Esophagus muscularis mucosa (tissue), 4 donors: ENCODE measurements around the gene SMIM21. TPM values are rescaled to one million over a fixed set of nuclear protein-coding genes. Genes with fewer than 3 reads are reported as not detected.

ENCODE experiments used
- DNase-seq: peaks from one replicate; pipeline ENCODE4 v3.0.0-alpha.2; 2017; ENCODE audit errors: extremely low spot score
- H3K27ac ChIP-seq, 4 donors: fragments of 200-600 bp; sonication (generic); replicated peaks in 1 of 4; 1 replicate in 3 of 4; 2 replicates in 1 of 4; pipeline ENCODE4 v1.5.1; 2016 to 2019; ENCODE audit warnings: mild to moderate bottlenecking in 1 of 4
- H3K27me3 ChIP-seq, 4 donors: fragments of 200-600 bp; sonication (generic); one replicate each; pipeline versions ENCODE4 v1.5.1 to v1.6.0; 2016 to 2019
- H3K36me3 ChIP-seq, 4 donors: fragments of 200-600 bp; sonication (generic); one replicate each; pipeline ENCODE4 v1.5.1; 2016 to 2019
- H3K4me1 ChIP-seq, 4 donors: fragments of 200-600 bp; sonication (generic); one replicate each; pipeline ENCODE4 v1.5.1; 2016 to 2019
- H3K4me3 ChIP-seq, 4 donors: fragments of 200-600 bp; sonication (generic); 1 replicate in 2 of 4; 2 replicates in 2 of 4; pipeline ENCODE4 v1.5.1; 2016 to 2019; ENCODE audit warnings: mild to moderate bottlenecking in 4 of 4, moderate library complexity in 1 of 4
- H3K9me3 ChIP-seq, 4 donors: fragments of 200-600 bp; sonication (generic); 1 replicate in 3 of 4; 2 replicates in 1 of 4; pipeline ENCODE4 v1.5.1; 2016 to 2019
- EP300 ChIP-seq: sonication (generic); formaldehyde crosslinking; IDR thresholded peaks from one replicate; pipeline ENCODE4 v1.6.1; 2017; ENCODE audit warnings: antibody characterized with exemption
- POLR2A ChIP-seq: fragments of 450-650 bp; IDR thresholded peaks from one replicate; pipeline ENCODE4 v1.6.1; 2017; ENCODE audit warnings: antibody characterized with exemption, moderate library complexity, mild to moderate bottlenecking, low read depth
- POLR2AphosphoS5 ChIP-seq, 2 donors: sonication (generic); formaldehyde crosslinking; IDR thresholded peaks; one replicate each; pipeline ENCODE4 v1.6.1; 2017; ENCODE audit warnings: antibody characterized with exemption in 2 of 2
- WGBS: methylation state at CpG from one replicate; pipeline ENCODE4 v1.1.5; 2018; 5-methylcytosine and 5-hydroxymethylcytosine counted together
- intact Hi-C: fragments of 100-400 bp; cut with DNase I; formaldehyde crosslinking; loops from one replicate; pipeline ENCODE4 v1.15.1; 2023
- total RNA-seq, 4 donors: library from RNA; depleted of rRNA; stranded (reverse); fragments of >200 nt; gene quantifications; one replicate each; pipeline versions ENCODE4 v1.1.0 to v1.2.1, GENCODE V29; 2016
- TF ChIP-seq, protein P1 (sequence below), 3 experiments: fragments of 200-600 bp in 2 of 3; fragments of 450-650 bp in 1 of 3; sonication (generic) in 2 of 3; IDR thresholded peaks; one replicate each; pipeline ENCODE4 v1.5.1; 2017 to 2019; ENCODE audit warnings: antibody characterized with exemption in 3 of 3, mild to moderate bottlenecking in 2 of 3, moderate library complexity in 1 of 3

The SMIM21 gene
- total RNA-seq, 4 donors from 2014 or later: not detected

DNA sequence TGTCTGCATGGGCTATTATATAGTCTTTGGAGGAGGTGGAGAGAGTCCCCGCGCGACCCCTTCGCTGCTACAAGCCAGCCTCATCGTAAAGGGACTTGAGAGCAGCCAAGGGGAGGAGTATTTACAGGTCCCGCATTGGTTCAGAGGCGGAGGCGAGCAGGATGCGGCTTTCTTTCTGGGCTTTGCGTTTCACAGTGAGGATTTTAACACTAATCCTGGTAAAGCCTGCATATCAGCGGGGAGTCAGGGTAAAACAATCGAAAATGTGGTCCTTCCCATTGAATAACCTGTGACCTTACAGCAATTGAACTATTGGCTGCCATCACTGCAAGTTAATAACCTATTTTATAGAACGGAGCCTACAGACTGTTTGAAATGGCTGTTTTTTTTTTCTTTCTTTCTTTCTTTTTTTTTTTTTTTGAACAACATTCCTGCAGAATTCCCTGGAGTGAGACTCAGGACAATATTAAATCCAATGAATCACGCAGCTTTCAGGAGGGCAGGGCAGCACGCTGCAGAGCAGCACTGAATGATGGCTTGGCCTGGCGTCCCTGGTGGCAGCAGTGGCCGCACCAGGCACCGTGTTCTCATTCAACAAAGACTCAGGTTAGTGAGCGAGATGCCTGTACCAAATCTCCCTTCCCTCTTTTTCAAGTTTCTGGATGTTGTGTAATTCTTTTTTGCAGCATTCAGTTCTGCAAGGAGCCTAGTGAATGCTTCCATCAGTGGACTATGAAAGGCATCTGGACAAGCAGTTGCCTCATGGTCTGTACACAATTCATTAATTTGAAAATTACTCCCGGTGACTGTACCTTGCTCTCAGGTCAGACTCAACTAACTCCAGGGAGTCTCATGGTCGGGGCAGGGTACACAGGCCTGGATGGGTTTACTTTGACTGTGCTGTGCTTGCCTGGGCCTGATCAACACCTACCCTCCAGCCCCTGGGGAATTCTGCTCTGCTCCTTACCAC, 19.8 kb downstream of the SMIM21 start:
- intact Hi-C loops: no loop called here
- H3K36me3 ChIP-seq: no peaks in the 10 kb centered on the region
- WGBS: 67% methylated on average over 21 of the region's 21 CpGs
- H3K27ac ChIP-seq: no peak overlapping the region
- no peaks in the 10 kb centered on the region for H3K27me3 ChIP-seq
- TF ChIP-seq EP300 (no peak), POLR2AphosphoS5 (IDR thresholded peaks at IDR 0.05) (no peak)
- TF ChIP-seq, protein P1, sequence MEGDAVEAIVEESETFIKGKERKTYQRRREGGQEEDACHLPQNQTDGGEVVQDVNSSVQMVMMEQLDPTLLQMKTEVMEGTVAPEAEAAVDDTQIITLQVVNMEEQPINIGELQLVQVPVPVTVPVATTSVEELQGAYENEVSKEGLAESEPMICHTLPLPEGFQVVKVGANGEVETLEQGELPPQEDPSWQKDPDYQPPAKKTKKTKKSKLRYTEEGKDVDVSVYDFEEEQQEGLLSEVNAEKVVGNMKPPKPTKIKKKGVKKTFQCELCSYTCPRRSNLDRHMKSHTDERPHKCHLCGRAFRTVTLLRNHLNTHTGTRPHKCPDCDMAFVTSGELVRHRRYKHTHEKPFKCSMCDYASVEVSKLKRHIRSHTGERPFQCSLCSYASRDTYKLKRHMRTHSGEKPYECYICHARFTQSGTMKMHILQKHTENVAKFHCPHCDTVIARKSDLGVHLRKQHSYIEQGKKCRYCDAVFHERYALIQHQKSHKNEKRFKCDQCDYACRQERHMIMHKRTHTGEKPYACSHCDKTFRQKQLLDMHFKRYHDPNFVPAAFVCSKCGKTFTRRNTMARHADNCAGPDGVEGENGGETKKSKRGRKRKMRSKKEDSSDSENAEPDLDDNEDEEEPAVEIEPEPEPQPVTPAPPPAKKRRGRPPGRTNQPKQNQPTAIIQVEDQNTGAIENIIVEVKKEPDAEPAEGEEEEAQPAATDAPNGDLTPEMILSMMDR (IDR thresholded peaks at IDR 0.05): no peak
- no peaks in the 10 kb centered on the region for H3K4me1 ChIP-seq
- no peak for DNase-seq
- H3K9me3 ChIP-seq: no peaks in the 10 kb centered on the region
- no peak overlapping the region for H3K4me3 ChIP-seq

DNA sequence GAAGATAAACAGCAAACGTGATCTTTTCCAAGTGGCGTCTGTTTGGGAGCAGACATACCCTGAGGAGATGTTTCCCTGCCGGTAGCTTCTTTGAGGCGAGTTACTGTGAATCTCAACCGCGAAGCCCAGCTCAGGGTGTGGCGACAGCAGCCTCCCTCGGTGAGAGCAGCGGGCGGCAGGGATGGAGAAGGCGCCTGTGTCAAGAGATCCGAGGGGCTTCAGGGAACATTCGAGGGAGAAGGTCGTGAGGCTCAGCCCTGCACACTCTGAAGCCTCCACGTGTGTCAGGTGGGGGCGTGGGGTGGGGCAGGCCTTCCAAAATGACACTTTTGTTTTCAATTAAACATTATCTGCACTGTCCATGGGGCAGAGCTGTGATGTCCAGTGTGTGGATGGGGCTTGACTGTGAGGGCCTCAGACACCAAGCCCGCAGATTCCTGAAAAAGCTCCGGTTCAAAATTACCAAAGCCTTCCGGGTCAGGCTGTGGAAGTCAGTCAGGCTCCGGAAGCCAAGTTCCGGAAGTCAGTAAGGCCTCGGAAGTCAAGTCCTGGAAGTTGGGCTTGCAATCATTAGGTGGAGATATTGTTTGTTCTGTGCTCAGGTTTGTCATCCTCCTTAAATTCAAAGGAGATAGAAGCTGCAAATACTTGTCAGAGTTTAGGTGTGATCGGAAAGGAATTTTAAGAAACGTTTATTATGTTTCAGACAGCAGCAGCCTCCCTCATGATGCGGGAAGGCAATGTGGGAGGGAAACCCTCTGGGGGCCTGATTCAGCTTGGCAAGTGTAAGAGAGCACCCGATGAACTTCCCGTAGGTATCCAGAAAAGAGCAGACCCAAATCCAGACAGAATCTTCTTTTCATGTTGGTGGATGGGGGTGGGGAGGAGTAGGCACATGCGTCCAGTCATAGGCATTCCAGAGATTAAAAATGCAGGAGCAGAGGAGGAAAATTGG, 20.7 kb downstream of the SMIM21 start:
- TF ChIP-seq EP300 (no peak), POLR2A (no peak), POLR2AphosphoS5 (IDR thresholded peaks at IDR 0.05) (no peak)
- TF ChIP-seq, protein P1 (IDR thresholded peaks at IDR 0.05): no peak
- Histone ChIP-seq H3K36me3 (no peaks in the 10 kb centered on the region), H3K9me3 (no peaks in the 10 kb centered on the region), H3K4me3 (no peak overlapping the region), H3K4me1 (no peaks in the 10 kb centered on the region), H3K27me3 (no peaks in the 10 kb centered on the region), H3K27ac (no peak overlapping the region)
- DNase-seq: no peak
- WGBS: 85% methylated on average over 26 of the region's 28 CpGs
- intact Hi-C loops: no loop called here

DNA sequence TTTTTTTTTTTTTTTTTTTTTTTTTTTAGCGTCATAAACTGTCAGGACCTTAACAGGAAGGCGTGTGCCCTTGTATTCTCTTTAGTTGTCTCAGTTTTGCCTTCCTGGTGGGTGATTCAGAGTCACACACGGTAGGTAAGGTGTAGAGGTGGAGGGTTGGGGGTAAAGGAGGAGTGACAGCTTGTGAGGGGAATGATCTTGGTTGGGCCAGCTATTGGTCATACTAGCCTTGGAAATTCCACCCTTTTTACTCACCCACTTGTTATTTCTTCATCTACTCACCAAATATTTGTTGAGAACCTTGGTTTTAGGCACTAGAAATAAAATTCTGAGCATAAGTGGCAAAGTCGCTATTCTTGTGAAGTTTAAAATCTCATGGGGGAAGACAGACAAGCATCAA, 22.2 kb downstream of the SMIM21 start:
- H3K4me3 ChIP-seq: no peak overlapping the region
- no peak overlapping the region for H3K27ac ChIP-seq
- peaks cover 0 to 8% (median 0%) of the 10 kb centered on the region in 4 donors for H3K27me3 ChIP-seq
- DNase-seq: no peak
- no peaks in the 10 kb centered on the region for H3K9me3 ChIP-seq
- intact Hi-C loops: no loop called here
- TF ChIP-seq EP300: no peak
- TF ChIP-seq, protein P1 (IDR thresholded peaks at IDR 0.05): no peak
- TF ChIP-seq POLR2A: no peak
- no peak for TF ChIP-seq POLR2AphosphoS5 (IDR thresholded peaks at IDR 0.05)
- WGBS: 94% methylated on average over 4 of the region's 4 CpGs
- H3K4me1 ChIP-seq: no peaks in the 10 kb centered on the region
- no peaks in the 10 kb centered on the region for H3K36me3 ChIP-seq

DNA sequence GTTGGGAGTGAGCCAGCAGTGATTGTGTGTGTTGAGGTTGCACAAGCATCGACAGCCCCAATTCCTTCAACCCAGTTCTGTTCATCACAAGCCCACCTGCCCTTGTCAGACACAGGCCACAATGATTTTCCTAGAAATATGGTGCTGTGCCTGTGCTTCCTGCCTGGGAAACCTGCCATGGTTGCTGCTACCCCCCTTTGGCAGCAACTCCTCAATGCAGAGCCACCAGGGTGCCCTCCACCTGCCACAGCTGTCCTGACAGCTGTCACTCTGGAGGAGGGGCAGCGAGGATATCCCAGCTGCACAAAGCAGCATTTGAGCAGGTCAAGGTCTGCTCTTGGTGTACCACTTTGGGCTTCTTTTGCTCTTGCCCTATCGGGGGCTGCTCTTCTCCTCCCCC, 27.1 kb downstream of the SMIM21 start:
- no peaks in the 10 kb centered on the region for H3K4me1 ChIP-seq

More for the DNA sequence above, 27.1 kb downstream of the SMIM21 start:
- Histone ChIP-seq H3K27me3 (peaks cover 0 to 14% (median 0%) of the 10 kb centered on the region in 4 donors), H3K4me3 (no peak overlapping the region), H3K27ac (no peak overlapping the region), H3K9me3 (no peaks in the 10 kb centered on the region), H3K36me3 (no peaks in the 10 kb centered on the region)
- no peak for TF ChIP-seq POLR2AphosphoS5 (IDR thresholded peaks at IDR 0.05)
- no peak for TF ChIP-seq POLR2A
- TF ChIP-seq, protein P1 (IDR thresholded peaks at IDR 0.05): no peak
- 91% methylated on average over 3 of the region's 3 CpGs for WGBS
- intact Hi-C loops: no loop called here
- no peak for DNase-seq
